Stimulated activated CD8-positive, alpha-beta memory T cell treated with anti-CD3 and anti-CD28 coated beads, Interleukin-15, amount 100 ng/mL, for 1 hour (primary cell): ENCODE results near the gene ENPP3.

Experiments used
- DNase-seq: peaks from one replicate; pipeline ENCODE4 v3.0.0-alpha.2; 2020; ENCODE audit warnings: low read depth

ENPP3 gene

DNA sequence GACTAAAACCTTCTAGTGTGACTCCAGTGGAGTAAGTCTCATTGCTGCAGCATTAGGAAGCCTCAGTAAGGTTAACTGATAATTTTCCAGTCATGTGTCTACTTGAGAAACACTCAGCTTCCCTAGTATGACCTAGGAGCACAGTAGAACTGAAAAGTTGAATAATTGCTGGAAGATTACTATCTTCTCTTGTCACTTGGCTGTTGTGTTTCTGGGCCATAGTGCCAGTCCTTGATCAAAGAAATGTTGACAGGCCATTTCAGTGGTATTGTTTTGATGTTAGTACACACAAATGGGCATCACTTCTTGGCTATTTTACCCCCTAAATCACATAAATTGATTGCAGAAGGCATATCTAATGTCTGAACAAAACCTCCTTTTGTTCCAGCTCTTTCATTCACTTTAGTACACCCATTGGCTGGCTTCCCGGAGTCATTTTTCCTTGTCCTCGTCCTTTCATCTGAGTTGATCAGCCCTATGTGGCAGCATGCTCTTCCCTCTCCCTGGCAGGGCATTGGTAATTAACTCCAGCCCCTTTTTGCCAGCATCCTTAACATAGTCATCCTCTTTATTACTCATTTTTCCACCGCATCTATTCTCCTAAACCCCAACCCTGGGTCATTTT, 6.0 kb downstream of the ENPP3 start:
- no peak for DNase-seq

GRCh38 chr6:131643855-131644460, 6.9 kb downstream of the ENPP3 start:
- no peak for DNase-seq

DNA sequence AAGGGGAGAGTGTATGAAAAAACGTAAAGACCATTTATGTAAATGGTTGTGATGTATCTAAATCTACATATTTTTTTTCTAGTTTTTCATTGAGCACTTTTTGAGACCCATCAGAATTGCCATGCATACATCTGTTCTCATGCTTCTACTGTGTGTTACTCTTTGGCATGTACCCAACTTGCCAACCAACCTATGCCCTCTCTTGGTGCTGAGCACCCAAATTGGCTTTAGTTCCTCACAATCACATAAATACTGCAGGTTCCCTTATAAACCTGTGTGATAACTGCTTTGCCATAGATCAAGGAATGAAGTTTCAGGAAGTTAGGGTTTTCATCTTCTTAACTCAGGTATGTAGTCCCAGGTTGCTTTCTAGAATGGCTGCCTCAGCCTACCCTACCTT, 7.8 kb downstream of the ENPP3 start:
- no peak for DNase-seq

GRCh38 chr6:131645846-131646245, 8.7 kb downstream of the ENPP3 start:
- DNase-seq, result no peak

DNA sequence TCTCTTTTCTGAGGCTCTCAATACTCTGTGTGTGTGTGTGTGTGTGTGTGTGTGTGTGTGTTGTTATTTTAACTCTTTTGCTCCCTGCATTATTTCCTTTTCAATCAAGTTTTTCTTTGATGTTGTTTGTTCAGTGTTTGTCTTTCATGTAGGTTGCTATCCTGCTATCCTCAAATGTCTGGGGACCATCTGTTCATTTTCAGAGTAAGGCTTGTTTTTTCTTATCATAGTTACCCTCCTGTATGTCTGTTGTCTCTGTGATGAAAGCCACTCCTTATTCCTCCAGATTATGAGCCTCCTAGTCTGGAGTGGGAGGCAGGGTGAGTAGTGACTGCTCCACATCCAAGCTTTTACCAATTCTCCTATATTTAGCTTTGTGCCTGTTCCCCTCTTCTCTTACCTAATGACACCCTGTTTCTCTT, 9.2 kb downstream of the ENPP3 start:
- DNase-seq, result no peak

DNA sequence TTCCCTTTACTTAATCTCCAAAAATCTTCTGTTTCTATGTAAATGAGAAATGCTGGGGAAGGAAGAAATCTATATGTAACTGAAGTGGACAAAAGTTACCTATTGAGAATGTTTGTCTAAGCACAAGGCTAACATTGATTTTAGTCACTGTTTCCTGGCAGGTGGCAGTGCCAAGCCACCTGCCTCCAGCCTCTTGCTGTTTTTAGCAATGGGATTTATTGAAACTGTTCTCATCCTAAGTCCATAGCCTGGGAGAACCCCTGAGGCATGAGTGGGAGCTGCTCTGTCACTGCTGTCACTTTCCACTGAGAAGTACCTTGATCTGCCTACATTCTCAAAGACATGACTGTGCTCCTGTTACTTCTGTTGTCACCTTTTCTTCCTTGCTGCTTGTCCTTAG, 14.7 kb downstream of the ENPP3 start:
- DNase-seq, result no peak

DNA sequence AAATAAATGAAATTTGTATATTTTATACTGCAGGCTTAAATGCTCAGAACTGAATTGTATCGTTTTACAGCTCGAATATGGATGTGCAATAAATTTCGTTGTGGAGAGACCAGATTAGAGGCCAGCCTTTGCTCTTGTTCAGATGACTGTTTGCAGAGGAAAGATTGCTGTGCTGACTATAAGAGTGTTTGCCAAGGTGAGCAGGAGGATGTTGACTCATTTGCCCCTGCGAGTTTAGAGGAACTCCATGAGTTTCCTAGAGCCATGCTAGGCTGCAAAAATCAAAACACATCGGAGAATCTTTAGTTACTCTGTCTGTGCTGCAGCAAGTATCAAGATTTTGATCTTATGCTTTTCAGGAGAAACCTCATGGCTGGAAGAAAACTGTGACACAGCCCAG, 15.4 kb downstream of the ENPP3 start:
- no peak for DNase-seq

DNA sequence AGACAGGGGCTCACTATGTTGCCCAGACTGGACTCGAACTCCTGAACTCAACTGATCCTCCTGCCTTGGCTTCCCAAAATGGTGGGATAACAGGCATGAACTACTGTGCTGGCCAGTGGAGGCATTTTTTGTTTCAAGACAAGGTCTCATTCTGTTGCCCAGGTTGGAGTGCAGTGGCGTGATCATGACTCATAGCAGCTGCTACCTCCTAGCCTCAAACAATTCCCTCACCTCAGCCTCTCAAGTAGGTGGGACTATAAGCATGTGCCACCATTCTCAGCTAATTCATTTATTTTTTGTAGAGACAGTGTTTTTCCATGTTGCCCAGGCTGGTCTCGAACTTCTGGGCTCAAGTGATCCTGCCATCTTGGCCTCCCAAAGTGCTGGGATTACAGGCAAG, 17.2 kb downstream of the ENPP3 start:
- DNase-seq, result no peak

DNA sequence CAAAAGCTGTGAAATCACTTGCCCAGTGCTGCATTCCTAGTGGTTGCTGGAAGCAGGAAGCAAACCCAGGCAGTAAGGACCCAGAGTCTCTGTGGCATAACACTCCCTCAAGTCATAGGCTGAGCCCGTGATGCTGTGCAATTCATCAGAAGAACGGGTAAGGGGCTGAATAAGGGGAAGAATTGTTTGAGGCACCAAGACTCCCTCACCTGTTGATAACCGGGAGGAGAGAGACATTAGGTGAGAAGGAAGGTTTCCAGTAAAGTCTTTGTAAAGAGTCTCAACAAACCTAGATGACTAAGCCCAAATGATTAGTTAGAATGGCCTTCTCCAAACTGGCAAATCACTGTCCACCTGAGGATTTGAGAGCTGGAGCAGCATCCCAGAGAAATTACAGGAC, 18.3 kb downstream of the ENPP3 start:
- no peak for DNase-seq

DNA sequence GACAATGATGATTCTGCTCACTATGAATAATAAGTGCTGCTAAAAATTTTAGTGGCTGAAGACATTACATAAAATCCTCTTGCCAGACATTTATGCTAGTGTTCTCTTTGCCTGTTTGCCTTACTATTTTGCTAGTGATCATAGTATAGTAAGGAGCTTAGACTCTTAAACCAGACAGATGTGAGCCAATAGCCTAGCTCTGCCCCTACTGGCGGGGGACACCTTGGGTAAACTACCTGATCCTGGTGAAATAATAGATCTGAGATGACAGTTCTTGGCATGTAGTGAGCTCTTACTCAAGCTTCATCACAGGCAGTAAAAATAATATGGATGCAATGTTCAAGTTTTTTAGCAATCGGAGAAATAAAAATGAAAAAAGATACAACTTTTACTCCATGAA, 18.8 kb downstream of the ENPP3 start:
- no peak for DNase-seq

GRCh38 chr6:131656667-131657066, 19.6 kb downstream of the ENPP3 start:
- no peak for DNase-seq

DNA sequence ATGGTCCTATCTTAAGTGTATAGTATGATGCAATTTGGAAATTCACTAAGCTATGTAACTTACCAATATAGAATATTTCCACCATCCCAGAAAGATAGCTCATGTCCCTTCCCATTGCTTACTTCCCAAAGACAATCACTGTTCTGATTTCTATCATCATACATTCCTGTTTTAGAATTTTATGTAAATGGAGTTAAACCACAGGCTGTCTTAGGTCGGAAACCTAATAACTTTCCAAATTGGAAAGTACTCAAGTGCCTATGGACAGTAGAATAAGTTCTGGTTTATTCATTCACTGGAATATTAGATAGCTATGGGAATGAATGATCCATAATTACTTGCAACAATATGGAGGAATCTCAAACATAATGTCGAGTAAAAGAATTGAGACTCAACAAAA, 20.1 kb downstream of the ENPP3 start:
- no peak for DNase-seq

- no peak for DNase-seq
Observed at GRCh38 chr6:131657630-131658111, 20.6 kb downstream of the ENPP3 start.

- DNase-seq, result no peak
Observed at GRCh38 chr6:131658287-131658686, 21.2 kb downstream of the ENPP3 start.

GRCh38 chr6:131660195-131660594, 23.1 kb downstream of the ENPP3 start:
- DNase-seq, result no peak

GRCh38 chr6:131663578-131664165, 26.6 kb downstream of the ENPP3 start:
- no peak for DNase-seq

DNA sequence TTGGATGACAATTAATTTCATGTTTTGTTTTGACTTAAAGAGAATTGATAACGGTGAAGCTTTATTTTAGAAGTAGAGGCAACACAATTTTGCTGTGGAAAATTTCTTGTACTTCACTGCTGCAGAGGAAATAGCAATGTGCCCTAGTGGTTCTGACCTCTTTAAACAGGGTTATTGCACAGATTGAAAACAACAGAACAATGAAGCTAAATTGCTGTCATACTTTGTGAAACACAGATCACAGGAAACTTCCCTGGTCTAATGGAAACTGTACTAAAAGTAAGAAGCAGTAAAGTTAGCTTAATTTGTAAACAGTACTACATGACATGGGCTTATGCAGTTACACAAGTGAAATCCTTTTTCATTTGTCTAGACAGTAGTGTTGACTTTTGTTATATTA, 32.8 kb downstream of the ENPP3 start:
- DNase-seq, result no peak

GRCh38 chr6:131673184-131673583, 36.1 kb downstream of the ENPP3 start:
- DNase-seq, result no peak

DNA sequence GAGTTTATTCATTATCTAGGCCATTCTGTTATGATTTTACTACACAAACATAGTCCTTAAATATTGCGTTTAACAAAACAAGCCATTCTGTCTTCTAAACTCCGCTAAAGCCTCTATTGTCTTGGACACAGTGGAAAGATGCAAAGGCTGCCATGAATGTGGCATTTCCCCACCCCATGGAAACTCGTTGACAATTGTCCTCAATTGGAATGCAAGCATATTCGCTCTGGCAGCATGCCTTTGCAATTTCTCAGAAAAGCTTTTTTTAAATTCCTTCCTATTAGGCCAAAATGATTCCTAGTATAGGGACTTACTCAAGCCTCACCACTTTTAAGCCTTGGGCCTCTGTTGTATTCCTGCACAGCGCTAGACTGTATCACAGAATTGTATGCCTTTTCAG, 41.3 kb downstream of the ENPP3 start:
- DNase-seq, result no peak

DNA sequence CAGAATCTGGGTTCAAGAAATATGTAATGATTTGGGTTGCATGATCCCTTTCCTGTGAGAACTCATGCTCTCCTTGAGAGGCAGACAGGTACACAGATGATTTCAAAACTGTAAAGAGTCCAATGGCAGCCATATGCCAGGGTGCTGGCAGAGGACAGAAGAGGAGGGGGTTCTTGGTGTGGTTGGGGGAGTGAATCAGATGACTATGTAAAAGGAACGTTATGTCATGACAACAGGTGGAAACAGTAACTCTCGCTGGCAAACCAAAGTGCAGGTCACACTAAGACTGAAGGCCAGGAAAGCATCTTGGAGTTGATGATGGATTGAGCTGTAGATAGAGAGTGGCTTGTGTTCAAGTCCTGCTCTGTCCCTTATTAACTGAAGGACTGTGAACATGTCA, 43.8 kb downstream of the ENPP3 start:
- no peak for DNase-seq

GRCh38 chr6:131681585-131681984, 44.5 kb downstream of the ENPP3 start:
- DNase-seq, result no peak

GRCh38 chr6:131682442-131682841, 45.3 kb downstream of the ENPP3 start:
- DNase-seq, result no peak

DNA sequence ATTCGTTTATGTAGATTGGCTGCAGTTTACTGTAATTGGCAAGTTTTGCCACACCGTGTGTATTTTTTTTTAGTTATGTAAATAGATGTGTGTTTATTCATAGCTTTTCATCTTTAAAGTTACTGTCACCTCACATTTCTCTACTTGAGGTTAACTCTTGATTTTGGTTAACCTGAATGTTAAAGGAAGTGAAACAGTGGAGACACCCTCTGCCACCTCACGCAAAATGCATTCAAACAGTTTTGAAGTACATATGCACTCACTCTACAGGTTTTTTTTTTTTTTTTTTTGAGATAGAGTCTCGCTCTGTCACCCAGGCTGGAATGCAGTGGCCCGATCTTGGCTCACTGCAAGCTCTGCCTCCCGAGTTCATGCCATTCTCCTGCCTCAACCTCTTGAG, 46.4 kb downstream of the ENPP3 start:
- DNase-seq, result no peak

DNA sequence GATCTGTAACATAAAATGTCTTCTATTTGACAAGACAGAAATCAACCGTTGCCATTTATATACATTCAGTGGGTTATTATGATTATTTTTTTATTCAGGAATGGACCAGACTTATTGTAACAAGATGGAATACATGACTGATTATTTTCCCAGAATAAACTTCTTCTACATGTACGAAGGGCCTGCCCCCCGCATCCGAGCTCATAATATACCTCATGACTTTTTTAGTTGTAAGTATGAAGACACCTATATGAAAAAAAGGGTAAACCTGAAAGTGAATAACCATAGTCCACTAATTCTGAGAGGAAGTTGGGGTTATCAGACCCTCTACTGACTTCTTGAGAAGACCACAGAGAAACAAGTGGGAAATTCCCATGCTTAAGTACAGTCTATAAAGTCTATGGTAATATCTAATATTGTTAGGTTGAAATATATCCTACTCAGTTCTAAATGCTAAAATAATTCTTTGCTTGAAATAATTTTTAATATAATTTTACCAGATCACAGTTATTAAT, 48.2 kb downstream of the ENPP3 start:
- no peak for DNase-seq
